H1 (cell line): ENCODE measurements around the gene GREM2. TPM values are rescaled to one million over a fixed set of nuclear protein-coding genes. Genes with fewer than 3 reads are reported as not detected.

Experiments used
- CTCF ChIA-PET: fragments of 300-600 bp; sonication (Branson Sonifier 250); formaldehyde crosslinking; loops from one replicate; lab custom pipeline; 2021; ENCODE audit not compliant: partially characterized antibody; lab: Charles Lee
- POLR2A ChIA-PET: fragments of 300-600 bp; sonication (Branson Sonifier 250); formaldehyde crosslinking; loops from one replicate; lab custom pipeline; 2021; ENCODE audit warnings: inconsistent platforms; ENCODE audit not compliant: partially characterized antibody; lab: Charles Lee
- DNase-seq, 2 experiments: peaks; one replicate each; pipeline versions ENCODE4 v3.0.0 to v3.0.0-alpha.2; 2010 to 2022; ENCODE audit warnings: low spot score in 2 of 2, low read depth in 1 of 2, mixed read lengths in 1 of 2
- FAIRE-seq: peaks from 2 replicates; lab custom pipeline; 2011; peaks lifted over from hg19 to GRCh38; lab: Jason Lieb, UNC
- H2AFZ ChIP-seq: 2 replicates; pipeline ENCODE4 v1.8.1; 2012; ENCODE audit warnings: low read length, inconsistent platforms
- H2AK5ac ChIP-seq: 2 replicates; pipeline ENCODE4 v1.6.1; 2013; ENCODE audit warnings: low read depth, low read length
- H2BK120ac ChIP-seq: replicated peaks from 2 replicates; pipeline ENCODE3; 2013; ENCODE audit warnings: low read depth, low read length, inconsistent platforms
- H2BK12ac ChIP-seq: 2 replicates; pipeline ENCODE4 v1.6.1; 2013; ENCODE audit warnings: low read depth, low read length
- H2BK15ac ChIP-seq: 2 replicates; pipeline ENCODE4 v1.6.1; 2013; ENCODE audit warnings: low read length
- H2BK20ac ChIP-seq: 2 replicates; pipeline ENCODE4 v1.6.1; 2013; ENCODE audit warnings: low read length
- H2BK5ac ChIP-seq: 2 replicates; pipeline ENCODE4 v1.6.1; 2013; ENCODE audit warnings: low read depth, low read length
- H3K14ac ChIP-seq: 2 replicates; pipeline ENCODE4 v1.6.1; 2013; ENCODE audit warnings: inconsistent platforms; ENCODE audit not compliant: insufficient read length
- H3K18ac ChIP-seq: 2 replicates; pipeline ENCODE4 v1.6.1; 2013; ENCODE audit warnings: low read length; ENCODE audit errors: extremely low read depth
- H3K23ac ChIP-seq: 2 replicates; pipeline ENCODE4 v1.6.1; 2013; ENCODE audit warnings: inconsistent platforms; ENCODE audit not compliant: insufficient read length
- H3K23me2 ChIP-seq: 2 replicates; pipeline ENCODE4 v1.6.1; 2013; ENCODE audit warnings: low read depth, low read length
- H3K27ac ChIP-seq: 2 replicates; pipeline ENCODE4 v1.6.1; 2011; ENCODE audit warnings: low read depth, low read length, inconsistent platforms
- H3K27me3 ChIP-seq, 4 experiments: replicated peaks in 1 of 4; 1 replicate in 1 of 4; 2 replicates in 3 of 4; pipeline versions ENCODE4 v1.6.1 to v1.8.1; 2011 to 2013; ENCODE audit warnings: low read length in 3 of 4, mild to moderate bottlenecking in 3 of 4, inconsistent platforms in 2 of 4, mixed read lengths in 2 of 4, moderate library complexity in 1 of 4; ENCODE audit not compliant: control insufficient read depth in 3 of 4, insufficient read depth in 3 of 4; ENCODE audit errors: extremely low read depth in 1 of 4
- H3K36me3 ChIP-seq, 4 experiments: 2 replicates each; pipeline versions ENCODE4 v1.6.1 to v1.8.1; 2011 to 2013; ENCODE audit warnings: mild to moderate bottlenecking in 4 of 4, low read length in 3 of 4, moderate library complexity in 2 of 4, control low read depth in 1 of 4, inconsistent platforms in 1 of 4; ENCODE audit not compliant: insufficient read depth in 4 of 4, control insufficient read depth in 2 of 4
- H3K4ac ChIP-seq: replicated peaks from 2 replicates; pipeline ENCODE3; 2013; ENCODE audit warnings: low read length, low read depth, mixed read lengths, inconsistent platforms; ENCODE audit not compliant: insufficient read length
- H3K4me1 ChIP-seq, 4 experiments: replicated peaks in 1 of 4; 1 replicate in 1 of 4; 2 replicates in 3 of 4; pipeline versions ENCODE4 v1.6.1 to v1.8.1; 2011 to 2013; ENCODE audit warnings: low read length in 3 of 4, inconsistent platforms in 2 of 4, mixed read lengths in 1 of 4; ENCODE audit not compliant: insufficient read depth in 4 of 4, control insufficient read depth in 3 of 4
- H3K4me2 ChIP-seq, 2 experiments: 2 replicates each; pipeline versions ENCODE4 v1.6.1 to v1.8.1; 2011 to 2013; ENCODE audit warnings: low read depth in 2 of 2, low read length in 2 of 2, control low read depth in 1 of 2, inconsistent platforms in 1 of 2, mild to moderate bottlenecking in 1 of 2; ENCODE audit not compliant: insufficient read depth in 1 of 2
- H3K4me3 ChIP-seq, 4 experiments: fragments of 200-600, 300-600 bp in 1 of 4; sonication (generic), shearing (Covaris generic), sonication (Bioruptor Twin) in 1 of 4; 2 replicates each; pipeline versions ENCODE4 v1.5.1 to v1.8.1; 2011 to 2016; ENCODE audit warnings: low read length in 4 of 4, low read depth in 3 of 4, control low read depth in 2 of 4, inconsistent platforms in 2 of 4, mild to moderate bottlenecking in 2 of 4, mixed read lengths in 1 of 4, moderate library complexity in 1 of 4; ENCODE audit not compliant: insufficient read depth in 2 of 4; ENCODE audit errors: extremely low read depth in 1 of 4
- H3K56ac ChIP-seq: replicated peaks from 2 replicates; pipeline ENCODE3; 2013; ENCODE audit warnings: low read depth, mild to moderate bottlenecking, mixed read lengths, low read length, inconsistent platforms; ENCODE audit not compliant: insufficient read length
- H3K79me1 ChIP-seq: 2 replicates; pipeline ENCODE4 v1.6.1; 2013; ENCODE audit warnings: low read depth, low read length, control low read depth
- H3K79me2 ChIP-seq, 2 experiments: 2 replicates each; pipeline versions ENCODE4 v1.6.1 to v1.8.1; 2012 to 2013; ENCODE audit warnings: low read length in 2 of 2, mild to moderate bottlenecking in 2 of 2, inconsistent platforms in 1 of 2; ENCODE audit not compliant: insufficient read depth in 2 of 2, control insufficient read depth in 1 of 2
- H3K9ac ChIP-seq, 4 experiments: replicated peaks in 1 of 4; 1 replicate in 1 of 4; 2 replicates in 3 of 4; pipeline versions ENCODE4 v1.6.1 to v1.8.1; 2011 to 2013; ENCODE audit warnings: low read depth in 3 of 4, low read length in 3 of 4, control low read depth in 2 of 4, mild to moderate bottlenecking in 2 of 4, moderate library complexity in 2 of 4, inconsistent platforms in 1 of 4; ENCODE audit errors: extremely low read depth in 1 of 4
- H3K9me3 ChIP-seq, 2 experiments: 2 replicates each; pipeline versions ENCODE4 v1.6.1 to v1.8.1; 2012 to 2013; ENCODE audit warnings: mild to moderate bottlenecking in 2 of 2, moderate library complexity in 2 of 2, control low read depth in 1 of 2, inconsistent platforms in 1 of 2, low read depth in 1 of 2, low read length in 1 of 2, mixed read lengths in 1 of 2; ENCODE audit not compliant: insufficient read depth in 2 of 2
- H4K20me1 ChIP-seq, 2 experiments: replicated peaks in 1 of 2; 2 replicates each; pipeline versions ENCODE3 to v1.8.1; 2011 to 2013; ENCODE audit warnings: inconsistent platforms in 2 of 2, low read length in 2 of 2, mild to moderate bottlenecking in 1 of 2; ENCODE audit not compliant: insufficient read depth in 2 of 2, control insufficient read depth in 1 of 2
- H4K5ac ChIP-seq: 2 replicates; pipeline ENCODE4 v1.6.1; 2013; ENCODE audit warnings: low read length, low read depth, mixed read lengths, inconsistent platforms; ENCODE audit not compliant: insufficient read length
- H4K8ac ChIP-seq: 2 replicates; pipeline ENCODE4 v1.8.0; 2013; ENCODE audit warnings: mild to moderate bottlenecking, moderate library complexity, low read length, inconsistent platforms; ENCODE audit not compliant: insufficient read depth; ENCODE audit errors: extremely low read depth
- H4K91ac ChIP-seq: replicated peaks from 2 replicates; pipeline ENCODE3; 2013; ENCODE audit warnings: low read length, mixed read lengths, inconsistent platforms; ENCODE audit not compliant: insufficient read length
- CHD1 ChIP-seq: IDR thresholded peaks from 2 replicates; pipeline ENCODE4 v1.6.1; 2012; ENCODE audit warnings: low read depth, low read length, improper control_type of control experiment
- E2F6 ChIP-seq: IDR thresholded peaks from 2 replicates; pipeline ENCODE4 v1.6.1; 2012; ENCODE audit warnings: inconsistent platforms
- GABPA ChIP-seq: IDR thresholded peaks from 2 replicates; pipeline ENCODE4 v1.6.1; 2011; ENCODE audit warnings: mild to moderate bottlenecking, low read length, moderate library complexity, borderline replicate concordance; ENCODE audit not compliant: insufficient read depth
- KDM1A ChIP-seq: fragments of 200-600, 300-600 bp; sonication (generic); IDR thresholded peaks from 2 replicates; pipeline ENCODE4 v1.7.1; 2016; ENCODE audit warnings: mild to moderate bottlenecking, low read length, borderline replicate concordance
- MAFK ChIP-seq: IDR thresholded peaks from 2 replicates; pipeline ENCODE4 v1.6.1; 2012; ENCODE audit warnings: low read depth, mild to moderate bottlenecking, improper control_type of control experiment, low read length
- RBBP5 ChIP-seq: IDR thresholded peaks from 2 replicates; pipeline ENCODE4 v1.7.1; 2012; ENCODE audit warnings: low read depth, mild to moderate bottlenecking, inconsistent platforms, low read length, moderate library complexity, borderline replicate concordance
- SAP30 ChIP-seq: fragments of 300-600 bp; sonication (generic); IDR thresholded peaks from 2 replicates; pipeline ENCODE4 v1.7.1; 2012; ENCODE audit warnings: low read length, moderate library complexity, mild to moderate bottlenecking, inconsistent platforms; ENCODE audit not compliant: insufficient read depth, insufficient replicate concordance
- SIN3A ChIP-seq, 2 experiments: IDR thresholded peaks in 1 of 2; conservative IDR thresholded peaks in 1 of 2; 2 replicates each; pipeline ENCODE4 v1.6.1; 2011 to 2012; ENCODE audit warnings: low read length in 2 of 2, improper control_type of control experiment in 1 of 2, low read depth in 1 of 2, mild to moderate bottlenecking in 1 of 2
- SP4 ChIP-seq: IDR thresholded peaks from 2 replicates; pipeline ENCODE4 v1.6.1; 2012; ENCODE audit warnings: low read length, inconsistent platforms
- SRF ChIP-seq: IDR thresholded peaks from 2 replicates; pipeline ENCODE4 v1.6.1; 2011; ENCODE audit warnings: mild to moderate bottlenecking, low read depth, low read length, moderate library complexity
- TBP ChIP-seq: IDR thresholded peaks from 2 replicates; pipeline ENCODE4 v1.6.1; 2011; ENCODE audit warnings: low read depth, low read length, improper control_type of control experiment
- YY1 ChIP-seq: IDR thresholded peaks from 2 replicates; pipeline ENCODE4 v1.6.1; 2011; ENCODE audit warnings: low read depth, mild to moderate bottlenecking, low read length
- WGBS, 2 experiments: shearing (Covaris generic) in 1 of 2; methylation state at CpG; one replicate each; pipeline versions ENCODE4 v1.1.6 to v1.1.7; 2013 to 2015; ENCODE audit warnings: low lambda C conversion rate in 2 of 2, mixed read lengths in 2 of 2, inconsistent platforms in 1 of 2, low coverage in 1 of 2, missing lambda C conversion rate in 1 of 2; ENCODE audit not compliant: insufficient replicate concordance in 2 of 2, insufficient coverage in 1 of 2, insufficient read length in 1 of 2; ENCODE audit errors: extremely low coverage in 1 of 2, missing lambda C conversion rate in 1 of 2; 5-methylcytosine and 5-hydroxymethylcytosine counted together
- polyA plus RNA-seq, 7 experiments: library from polyadenylated mRNA; depleted of rRNA in 3 of 7; stranded (reverse) in 5 of 7; unstranded in 2 of 7; fragments of >200 nt in 5 of 7; fragments of 200-250 nt in 2 of 7; gene quantifications; 1 replicate in 5 of 7; 2 replicates in 1 of 7; 4 replicates in 1 of 7; pipeline versions ENCODE4 v1.2.1 to v1.2.3, GENCODE V29; 2011 to 2013; ENCODE audit warnings: missing spikeins in 2 of 7, mixed read lengths in 2 of 7
- total RNA-seq: library from RNA; stranded (reverse); fragmentation: NEBNext Ultra II Directional; extraction: Animal tissue kit (Norgen Biotek cat#: 25700); gene quantifications from 2 replicates; pipeline ENCODE4 v1.2.1, GENCODE V29; 2021
- TF ChIP-seq, protein P1 (sequence below): IDR thresholded peaks from 2 replicates; pipeline ENCODE4 v1.6.1; 2011; ENCODE audit warnings: low read depth, mild to moderate bottlenecking, low read length; ENCODE audit not compliant: insufficient read depth

The GREM2 gene
- total and polyA plus RNA-seq, 2 of the 8 experiments (the other 6 are each of a cell fraction or from before 2014, with no cell fraction given), result 0.05 TPM; not detected in 1

- Histone ChIP-seq H3K79me1 (no peaks in the 10 kb centered on the region), H3K4me3 (no peak overlapping the region), H3K18ac (no peak overlapping the region), H4K5ac (no peak overlapping the region), H3K27me3 (no peaks in the 10 kb centered on the region), H4K8ac (no peak overlapping the region; the same call in 1 of the 2 replicates), H3K23me2 (peaks cover 6% of the 10 kb centered on the region), H3K79me2 (no peaks in the 10 kb centered on the region), H3K4ac (no peak overlapping the region), H3K14ac (no peak overlapping the region), H3K4me1 (no peaks in the 10 kb centered on the region), H4K91ac (peak overlapping the region; percentile 81), H3K36me3 (no peaks in the 10 kb centered on the region), H3K4me2 (no peak overlapping the region), H2AK5ac (peak overlapping the region; percentile 94), H2BK120ac (peak overlapping the region; percentile 15), H3K56ac (peak overlapping the region; percentile 100), H4K20me1 (peaks cover 0 to 5% of the 10 kb centered on the region in 2 experiments), H3K9me3 (no peaks in the 10 kb centered on the region), H3K27ac (no peak overlapping the region), H3K23ac (no peak overlapping the region), H2BK15ac (no peak overlapping the region), H2BK5ac (no peak overlapping the region; the same call in 1 of the 2 replicates), H2BK12ac (peak overlapping the region; percentile 84), H3K9ac (no peak overlapping the region), H2AFZ (no peak overlapping the region), H2BK20ac (0 out of 2 replicates have a peak overlapping the region, but pooled peaks have one; percentile 4)
- FAIRE-seq (no peak), DNase-seq (no peak)
- WGBS, 2 experiments, result 91 to 100% methylated on average over 1 to 3 of the region's 3 CpGs
- POLR2A ChIA-PET, result no interaction called here
- CTCF ChIA-PET, result interaction anchor here (0.8 kb wide), 1 partner anchor 10 kb away, joined by 3 read pairs; no protein-coding TSS in a partner anchor
- no peak for TF ChIP-seq CHD1
- TF ChIP-seq TBP, result no peak
- TF ChIP-seq SRF, result no peak
- TF ChIP-seq, protein P1, sequence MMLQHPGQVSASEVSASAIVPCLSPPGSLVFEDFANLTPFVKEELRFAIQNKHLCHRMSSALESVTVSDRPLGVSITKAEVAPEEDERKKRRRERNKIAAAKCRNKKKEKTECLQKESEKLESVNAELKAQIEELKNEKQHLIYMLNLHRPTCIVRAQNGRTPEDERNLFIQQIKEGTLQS, result no peak
- no peak for TF ChIP-seq SP4
- no peak for TF ChIP-seq GABPA
- TF ChIP-seq MAFK, result no peak
- no peak for TF ChIP-seq SAP30
- no peak for TF ChIP-seq KDM1A
- TF ChIP-seq E2F6, result no peak
- TF ChIP-seq SIN3A (conservative IDR thresholded peaks at IDR 0.05 in 1 of 2, IDR thresholded peaks at IDR 0.05 in 1 of 2; ENCODE audit: low read depth in 1 of 2, low read length in 2 of 2), result no peak
- no peak for TF ChIP-seq RBBP5
- TF ChIP-seq YY1, result no peak
Observed at GRCh38 chr1:240562779-240563178, 49.2 kb downstream of the GREM2 start.
